GM13976 (cell line): ENCODE data around the gene PPP1CB.

Experiments used
- DNase-seq: peaks from one replicate; pipeline ENCODE4 v3.0.0; 2012; ENCODE audit warnings: low spot score
- CTCF ChIP-seq: IDR thresholded peaks from 2 replicates; pipeline ENCODE4 v1.5.1; 2012; ENCODE audit warnings: borderline replicate concordance, mild to moderate bottlenecking; ENCODE audit not compliant: insufficient read depth; ENCODE audit errors: extremely low read depth, missing control alignments, control extremely low read depth
- in situ Hi-C: fragments of 300-500 bp; cut with MboI; formaldehyde crosslinking; loops from one replicate; pipeline ENCODE4 v1.12.0; 2022; ENCODE audit warnings: low sequenced_read_pairs, mixed read lengths, inconsistent platforms; ENCODE audit not compliant: unreplicated experiment

Gene PPP1CB

GRCh38 chr2:28758459-28758858 is 6.8 kb downstream of the PPP1CB start:
- DNase-seq = no peak
- TF ChIP-seq CTCF = no peak
- in situ Hi-C loops = loop anchor here (10.0 kb wide), 1 partner anchor 164 kb away; no protein-coding TSS in a partner anchor

GRCh38 chr2:28761420-28761819 is 9.8 kb downstream of the PPP1CB start:
- DNase-seq = no peak
- in situ Hi-C loops = no loop called here
- no peak for TF ChIP-seq CTCF

- no peak for TF ChIP-seq CTCF
- in situ Hi-C loops = no loop called here
- no peak for DNase-seq
Observed at GRCh38 chr2:28764909-28765711, 13.5 kb downstream of the PPP1CB start.

GRCh38 chr2:28766070-28766469 is 14.4 kb downstream of the PPP1CB start:
- in situ Hi-C loops = no loop called here
- no peak for TF ChIP-seq CTCF
- DNase-seq = no peak

- no peak for TF ChIP-seq CTCF
- in situ Hi-C loops = no loop called here
- DNase-seq = no peak
Observed at GRCh38 chr2:28767337-28767736, 15.7 kb downstream of the PPP1CB start.

GRCh38 chr2:28768422-28768821 is 16.8 kb downstream of the PPP1CB start:
- in situ Hi-C loops = no loop called here
- no peak for DNase-seq
- TF ChIP-seq CTCF = no peak
